Measurements from ENCODE around the gene GREM2. TPM values are rescaled to one million over a fixed set of nuclear protein-coding genes. Genes with fewer than 3 reads are reported as not detected.

The GREM2 gene
- total RNA-seq, 1 experiment from 2014 or later: not detected

DNA sequence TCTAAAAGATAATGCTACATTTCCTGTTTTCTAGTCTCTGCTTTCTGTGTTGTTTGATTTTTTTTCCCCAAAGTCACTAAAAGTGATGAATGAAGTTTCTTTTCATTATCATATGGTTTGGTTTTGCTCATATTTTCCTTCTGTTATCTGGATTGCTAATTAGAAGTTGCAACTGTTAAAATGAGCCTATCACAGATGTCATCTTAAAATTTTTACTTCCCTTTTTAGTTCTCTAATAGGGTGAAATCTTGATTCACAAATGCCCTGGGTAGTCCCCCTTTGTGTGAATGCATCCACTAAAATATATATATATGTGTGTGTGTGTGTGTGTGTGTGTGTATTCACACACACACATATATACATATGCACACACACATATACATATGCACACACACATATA is 144.1 kb downstream of the GREM2 start:
- Histone ChIP-seq H3K9me2 (replicated peaks; ENCODE audit: insufficient read depth, low read length) (no peaks in the 10 kb centered on the region), H3K9ac (ENCODE audit: low read length) (no peak overlapping the region), H3K4me1 (ENCODE audit: low read length) (peaks cover 9% of the 10 kb centered on the region), H3K36me3 (ENCODE audit: insufficient read depth, low read length) (no peaks in the 10 kb centered on the region), H3K27me3 (ENCODE audit: low read length) (no peaks in the 10 kb centered on the region), H2AFZ (ENCODE audit: low read length) (no peak overlapping the region), H3K9me3 (ENCODE audit: low read length) (no peaks in the 10 kb centered on the region), H4K20me1 (ENCODE audit: insufficient read depth, low read depth, low read length) (no peaks in the 10 kb centered on the region), H3K27ac (ENCODE audit: low read length) (no peak overlapping the region), H3K4me3 (ENCODE audit: low read length) (no peak overlapping the region), H3K4me2 (ENCODE audit: low read depth, low read length, poor library complexity, severe bottlenecking) (no peak overlapping the region), H3K79me2 (ENCODE audit: low read length) (no peaks in the 10 kb centered on the region)
- DNase-seq: no peak

GRCh38 chr1:240466509-240466908 is 145.4 kb downstream of the GREM2 start:
- no peak overlapping the region for H3K27ac ChIP-seq (ENCODE audit: low read length)

GRCh38 chr1:240465531-240465940 is 146.4 kb downstream of the GREM2 start:
- Histone ChIP-seq H3K36me3 (ENCODE audit: insufficient read depth, low read length) (no peaks in the 10 kb centered on the region), H4K20me1 (ENCODE audit: insufficient read depth, low read depth, low read length) (no peaks in the 10 kb centered on the region), H3K4me1 (ENCODE audit: low read length) (peaks cover 7% of the 10 kb centered on the region), H3K4me2 (ENCODE audit: low read depth, low read length, poor library complexity, severe bottlenecking) (no peak overlapping the region), H3K27ac (ENCODE audit: low read length) (no peak overlapping the region), H3K9me2 (replicated peaks; ENCODE audit: insufficient read depth, low read length) (no peaks in the 10 kb centered on the region), H3K9ac (ENCODE audit: low read length) (no peak overlapping the region), H3K4me3 (ENCODE audit: low read length) (no peak overlapping the region), H2AFZ (ENCODE audit: low read length) (no peak overlapping the region), H3K27me3 (ENCODE audit: low read length) (no peaks in the 10 kb centered on the region), H3K9me3 (ENCODE audit: low read length) (no peaks in the 10 kb centered on the region), H3K79me2 (ENCODE audit: low read length) (no peaks in the 10 kb centered on the region)
- DNase-seq: no peak

More at GRCh38 chr1:240466509-240466908, 145.4 kb downstream of the GREM2 start:
- Histone ChIP-seq H3K9me3 (ENCODE audit: low read length) (no peaks in the 10 kb centered on the region), H3K4me3 (ENCODE audit: low read length) (no peak overlapping the region), H3K4me2 (ENCODE audit: low read depth, low read length, poor library complexity, severe bottlenecking) (no peak overlapping the region), H3K9ac (ENCODE audit: low read length) (no peak overlapping the region), H3K27me3 (ENCODE audit: low read length) (no peaks in the 10 kb centered on the region), H3K4me1 (ENCODE audit: low read length) (peaks cover 9% of the 10 kb centered on the region), H3K36me3 (ENCODE audit: insufficient read depth, low read length) (no peaks in the 10 kb centered on the region), H4K20me1 (ENCODE audit: insufficient read depth, low read depth, low read length) (no peaks in the 10 kb centered on the region), H2AFZ (ENCODE audit: low read length) (no peak overlapping the region), H3K9me2 (replicated peaks; ENCODE audit: insufficient read depth, low read length) (no peaks in the 10 kb centered on the region), H3K79me2 (ENCODE audit: low read length) (no peaks in the 10 kb centered on the region)
- DNase-seq: no peak

DNA sequence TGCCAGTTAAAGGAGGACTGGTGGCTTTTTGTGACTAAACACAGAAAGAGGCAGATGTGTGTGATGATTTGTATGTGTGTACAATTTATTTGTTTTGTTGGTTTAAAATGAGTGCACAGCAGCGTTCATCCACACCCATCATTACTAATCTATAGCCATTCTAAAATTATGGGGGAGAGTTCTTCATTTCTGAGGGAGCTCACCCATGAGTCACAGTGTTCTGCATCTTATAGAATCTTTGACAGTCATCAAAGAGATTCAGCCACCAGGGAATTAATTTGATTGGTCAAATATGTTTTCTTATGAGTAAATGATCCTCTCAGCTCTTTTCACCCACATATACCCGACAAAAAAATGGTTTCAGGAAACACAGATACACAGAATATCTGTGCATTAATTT is 147.9 kb downstream of the GREM2 start:
- no peak overlapping the region for H2AFZ ChIP-seq (ENCODE audit: low read length)
- H3K27me3 ChIP-seq (ENCODE audit: low read length): no peaks in the 10 kb centered on the region
- H3K9ac ChIP-seq (ENCODE audit: low read length): no peak overlapping the region
- H3K4me1 ChIP-seq (ENCODE audit: low read length): peaks cover 7% of the 10 kb centered on the region
- H3K79me2 ChIP-seq (ENCODE audit: low read length): no peaks in the 10 kb centered on the region
- H3K9me3 ChIP-seq (ENCODE audit: low read length): no peaks in the 10 kb centered on the region
- no peak overlapping the region for H3K27ac ChIP-seq (ENCODE audit: low read length)
- H3K9me2 ChIP-seq (replicated peaks; ENCODE audit: insufficient read depth, low read length): no peaks in the 10 kb centered on the region
- no peak for DNase-seq
- H3K4me3 ChIP-seq (ENCODE audit: low read length): no peak overlapping the region
- no peaks in the 10 kb centered on the region for H3K36me3 ChIP-seq (ENCODE audit: insufficient read depth, low read length)
- no peaks in the 10 kb centered on the region for H4K20me1 ChIP-seq (ENCODE audit: insufficient read depth, low read depth, low read length)
- H3K4me2 ChIP-seq (ENCODE audit: low read depth, low read length, poor library complexity, severe bottlenecking): no peak overlapping the region

DNA sequence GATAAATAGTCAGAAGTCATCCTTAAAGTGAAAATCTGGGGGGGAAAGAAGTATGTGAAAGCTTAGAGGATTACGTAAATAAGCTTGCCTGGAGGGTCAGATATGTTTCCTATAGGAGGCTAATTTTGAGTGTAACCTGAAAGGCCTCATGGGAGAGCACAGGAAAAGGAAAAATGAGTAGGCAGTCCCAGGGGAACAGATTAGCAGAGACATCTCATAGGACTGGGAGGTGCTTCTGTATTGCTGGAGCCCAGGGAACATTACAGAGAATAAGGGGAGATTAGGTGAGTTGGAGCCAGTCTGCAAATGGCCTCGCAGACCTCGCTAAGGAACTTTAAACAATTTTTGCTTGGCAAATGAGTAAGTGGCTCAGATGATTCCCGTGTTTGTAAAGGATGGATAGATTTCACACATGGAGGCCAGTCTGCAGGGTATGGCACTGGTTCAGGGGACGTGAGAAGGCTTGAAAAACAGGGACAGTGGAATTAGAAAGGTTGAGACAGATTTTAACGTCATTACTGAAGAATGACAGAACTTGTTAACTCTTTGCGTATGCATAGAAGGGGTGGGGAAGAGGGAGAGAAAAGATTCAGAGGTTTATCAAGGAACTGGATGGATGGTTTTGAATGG is 149.1 kb downstream of the GREM2 start:
- no peak overlapping the region for H3K4me3 ChIP-seq (ENCODE audit: low read length)
- no peak overlapping the region for H3K27ac ChIP-seq (ENCODE audit: low read length)
- no peaks in the 10 kb centered on the region for H3K36me3 ChIP-seq (ENCODE audit: insufficient read depth, low read length)
- no peak overlapping the region for H3K4me2 ChIP-seq (ENCODE audit: low read depth, low read length, poor library complexity, severe bottlenecking)
- H2AFZ ChIP-seq (ENCODE audit: low read length): no peak overlapping the region
- H3K79me2 ChIP-seq (ENCODE audit: low read length): no peaks in the 10 kb centered on the region
- no peaks in the 10 kb centered on the region for H3K27me3 ChIP-seq (ENCODE audit: low read length)
- no peak overlapping the region for H3K9ac ChIP-seq (ENCODE audit: low read length)
- no peaks in the 10 kb centered on the region for H4K20me1 ChIP-seq (ENCODE audit: insufficient read depth, low read depth, low read length)
- H3K4me1 ChIP-seq (ENCODE audit: low read length): peaks cover 7% of the 10 kb centered on the region
- no peaks in the 10 kb centered on the region for H3K9me3 ChIP-seq (ENCODE audit: low read length)
- no peaks in the 10 kb centered on the region for H3K9me2 ChIP-seq (replicated peaks; ENCODE audit: insufficient read depth, low read length)
- DNase-seq: no peak

- DNase-seq: no peak
- no peaks in the 10 kb centered on the region for H3K9me2 ChIP-seq (replicated peaks; ENCODE audit: insufficient read depth, low read length)
- H4K20me1 ChIP-seq (ENCODE audit: insufficient read depth, low read depth, low read length): no peaks in the 10 kb centered on the region
- no peak overlapping the region for H3K27ac ChIP-seq (ENCODE audit: low read length)
- no peaks in the 10 kb centered on the region for H3K36me3 ChIP-seq (ENCODE audit: insufficient read depth, low read length)
- H3K9me3 ChIP-seq (ENCODE audit: low read length): no peaks in the 10 kb centered on the region
- H3K4me3 ChIP-seq (ENCODE audit: low read length): no peak overlapping the region
- H3K4me2 ChIP-seq (ENCODE audit: low read depth, low read length, poor library complexity, severe bottlenecking): no peak overlapping the region
- H3K9ac ChIP-seq (ENCODE audit: low read length): no peak overlapping the region
- no peak overlapping the region for H2AFZ ChIP-seq (ENCODE audit: low read length)
- no peaks in the 10 kb centered on the region for H3K27me3 ChIP-seq (ENCODE audit: low read length)
- H3K79me2 ChIP-seq (ENCODE audit: low read length): no peaks in the 10 kb centered on the region
- peaks cover 7% of the 10 kb centered on the region for H3K4me1 ChIP-seq (ENCODE audit: low read length)
Measured at GRCh38 chr1:240462277-240462676, 149.7 kb downstream of the GREM2 start.

DNA sequence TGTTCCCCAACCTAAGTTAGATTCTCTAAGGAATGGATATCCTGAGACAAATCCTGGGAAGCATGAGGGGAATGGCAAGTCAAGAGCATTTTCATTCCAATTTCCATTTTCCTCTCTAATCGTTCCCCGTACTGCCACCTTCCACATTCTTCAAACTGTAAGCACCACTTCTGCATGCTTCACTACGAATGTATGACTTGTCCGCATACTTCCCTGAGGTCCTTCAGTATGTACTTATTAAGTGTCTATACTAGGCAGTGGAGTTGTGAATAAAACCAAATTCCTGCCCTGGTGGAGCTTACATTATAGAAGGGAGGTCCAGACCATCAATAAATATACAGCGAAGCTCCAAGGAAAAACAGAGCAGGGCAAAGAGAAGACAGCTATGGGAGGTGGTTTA is 154.8 kb downstream of the GREM2 start:
- Histone ChIP-seq H3K9me3 (ENCODE audit: low read length) (no peaks in the 10 kb centered on the region), H3K9me2 (replicated peaks; ENCODE audit: insufficient read depth, low read length) (no peaks in the 10 kb centered on the region), H3K27ac (ENCODE audit: low read length) (no peak overlapping the region), H4K20me1 (ENCODE audit: insufficient read depth, low read depth, low read length) (no peaks in the 10 kb centered on the region), H3K4me2 (ENCODE audit: low read depth, low read length, poor library complexity, severe bottlenecking) (no peak overlapping the region), H3K4me3 (ENCODE audit: low read length) (no peak overlapping the region), H2AFZ (ENCODE audit: low read length) (no peak overlapping the region), H3K79me2 (ENCODE audit: low read length) (no peaks in the 10 kb centered on the region), H3K4me1 (ENCODE audit: low read length) (no peaks in the 10 kb centered on the region), H3K9ac (ENCODE audit: low read length) (no peak overlapping the region), H3K36me3 (ENCODE audit: insufficient read depth, low read length) (no peaks in the 10 kb centered on the region), H3K27me3 (ENCODE audit: low read length) (no peaks in the 10 kb centered on the region)
- no peak for DNase-seq

DNA sequence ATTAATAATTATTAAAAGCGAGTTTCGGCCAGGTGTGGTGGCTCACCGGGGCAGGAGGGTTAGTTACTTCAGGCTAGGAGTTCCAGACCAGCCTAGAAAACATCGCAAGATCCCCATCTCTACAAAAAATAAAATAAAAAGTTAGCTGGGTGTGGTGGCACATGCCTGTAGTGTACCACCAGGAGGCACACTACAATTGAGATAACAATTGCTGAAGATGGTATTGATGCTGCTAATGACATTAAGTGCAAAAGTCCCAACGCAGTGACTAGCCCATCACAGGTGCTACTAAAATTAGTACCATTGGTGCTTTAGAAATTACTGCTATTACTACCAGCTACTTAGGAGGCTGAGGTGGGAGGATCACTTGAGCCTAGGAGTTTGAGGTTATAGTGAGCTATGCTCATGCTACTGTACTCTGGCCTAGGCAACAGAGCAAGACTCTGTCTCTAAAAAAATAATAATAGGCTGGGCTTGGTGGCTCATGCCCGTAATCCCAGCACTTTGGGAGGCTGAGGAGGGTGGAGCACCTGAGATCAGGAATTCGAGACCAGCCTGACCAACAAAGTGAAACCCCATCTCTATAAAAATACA is 156.6 kb downstream of the GREM2 start:
- no peaks in the 10 kb centered on the region for H3K36me3 ChIP-seq (ENCODE audit: insufficient read depth, low read length)
- no peaks in the 10 kb centered on the region for H3K27me3 ChIP-seq (ENCODE audit: low read length)
- DNase-seq: peak; percentile 75
- no peaks in the 10 kb centered on the region for H3K9me3 ChIP-seq (ENCODE audit: low read length)
- no peaks in the 10 kb centered on the region for H3K9me2 ChIP-seq (replicated peaks; ENCODE audit: insufficient read depth, low read length)
- H3K4me1 ChIP-seq (ENCODE audit: low read length): no peaks in the 10 kb centered on the region
- H3K9ac ChIP-seq (ENCODE audit: low read length): no peak overlapping the region
- H3K4me3 ChIP-seq (ENCODE audit: low read length): no peak overlapping the region
- H3K4me2 ChIP-seq (ENCODE audit: low read depth, low read length, poor library complexity, severe bottlenecking): no peak overlapping the region
- H3K27ac ChIP-seq (ENCODE audit: low read length): no peak overlapping the region
- no peaks in the 10 kb centered on the region for H4K20me1 ChIP-seq (ENCODE audit: insufficient read depth, low read depth, low read length)
- no peak overlapping the region for H2AFZ ChIP-seq (ENCODE audit: low read length)
- H3K79me2 ChIP-seq (ENCODE audit: low read length): no peaks in the 10 kb centered on the region
